SK-N-MC (cell line): ENCODE results near the gene VSIR.

Source experiments
- EZH2 ChIP-seq: fragments of 200-600 bp; sonication (generic); IDR thresholded peaks from one replicate; pipeline ENCODE4 v1.6.1; 2017; ENCODE audit warnings: antibody characterized with exemption
- POLR2AphosphoS5 ChIP-seq: IDR thresholded peaks from 2 replicates; pipeline ENCODE4 v1.6.1; 2012; ENCODE audit warnings: mild to moderate bottlenecking, low read depth, low read length, borderline replicate concordance

DNA sequence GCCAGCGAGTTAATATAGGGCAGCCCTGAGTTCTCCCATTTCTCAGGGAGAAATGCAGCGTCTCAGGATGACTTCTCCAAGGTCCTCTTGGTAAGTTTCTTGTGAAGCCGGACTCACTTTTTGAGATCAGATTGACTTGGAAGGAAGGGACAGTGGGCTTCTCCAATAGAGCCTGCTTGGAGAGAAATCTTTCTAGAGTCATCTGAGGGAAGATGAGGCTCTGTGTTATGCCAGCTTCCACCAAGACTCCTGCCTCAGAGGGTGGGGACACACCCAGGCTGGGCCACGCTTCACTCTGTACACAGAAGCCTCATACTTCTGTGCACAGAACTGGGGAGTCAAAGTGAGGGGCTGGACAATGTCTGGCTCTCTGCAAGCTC lies 59.3 kb downstream of the VSIR start:
- TF ChIP-seq POLR2AphosphoS5, result no peak
- no peak for TF ChIP-seq EZH2
